ENCODE results near the gene CIDEB.
A peak's percentile ranks its signal among the peaks of the same experiment; 100 is the strongest.

CIDEB gene

DNA sequence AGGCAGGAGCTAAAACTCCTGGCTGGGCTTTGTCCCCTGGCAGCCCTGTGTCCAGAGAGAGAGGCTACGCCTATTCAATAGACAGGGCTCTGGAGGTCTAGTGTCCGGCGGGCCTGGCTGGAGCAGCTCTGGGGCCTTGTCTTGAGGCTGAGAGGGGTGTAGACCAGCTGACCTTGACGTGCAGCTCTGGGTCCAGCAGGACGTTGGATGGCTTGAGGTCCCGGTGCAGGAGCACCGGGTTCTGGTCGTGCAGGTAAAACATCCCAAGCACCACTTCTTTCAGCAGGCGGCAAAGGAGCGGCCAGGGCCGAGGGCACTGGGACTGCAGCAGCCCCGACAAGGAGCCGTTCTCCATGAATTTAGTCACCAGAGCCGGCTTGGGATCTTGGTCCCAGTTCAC lies 31.1 kb upstream of the CIDEB start:
- no peak overlapping the region for H3K4me3 ChIP-seq (ENCODE audit: low read depth, low read length)
- TF ChIP-seq, protein P1, sequence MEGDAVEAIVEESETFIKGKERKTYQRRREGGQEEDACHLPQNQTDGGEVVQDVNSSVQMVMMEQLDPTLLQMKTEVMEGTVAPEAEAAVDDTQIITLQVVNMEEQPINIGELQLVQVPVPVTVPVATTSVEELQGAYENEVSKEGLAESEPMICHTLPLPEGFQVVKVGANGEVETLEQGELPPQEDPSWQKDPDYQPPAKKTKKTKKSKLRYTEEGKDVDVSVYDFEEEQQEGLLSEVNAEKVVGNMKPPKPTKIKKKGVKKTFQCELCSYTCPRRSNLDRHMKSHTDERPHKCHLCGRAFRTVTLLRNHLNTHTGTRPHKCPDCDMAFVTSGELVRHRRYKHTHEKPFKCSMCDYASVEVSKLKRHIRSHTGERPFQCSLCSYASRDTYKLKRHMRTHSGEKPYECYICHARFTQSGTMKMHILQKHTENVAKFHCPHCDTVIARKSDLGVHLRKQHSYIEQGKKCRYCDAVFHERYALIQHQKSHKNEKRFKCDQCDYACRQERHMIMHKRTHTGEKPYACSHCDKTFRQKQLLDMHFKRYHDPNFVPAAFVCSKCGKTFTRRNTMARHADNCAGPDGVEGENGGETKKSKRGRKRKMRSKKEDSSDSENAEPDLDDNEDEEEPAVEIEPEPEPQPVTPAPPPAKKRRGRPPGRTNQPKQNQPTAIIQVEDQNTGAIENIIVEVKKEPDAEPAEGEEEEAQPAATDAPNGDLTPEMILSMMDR (IDR thresholded peaks at IDR 0.05; ENCODE audit: control insufficient read depth, extremely low read depth, insufficient read depth) = no peak
- DNase-seq (ENCODE audit: low read depth) = no peak

- TF ChIP-seq, protein P1 (IDR thresholded peaks at IDR 0.05; ENCODE audit: control insufficient read depth, extremely low read depth, insufficient read depth) = no peak
Observed at GRCh38 chr14:24337824-24338175, 30.0 kb upstream of the CIDEB start.

DNA sequence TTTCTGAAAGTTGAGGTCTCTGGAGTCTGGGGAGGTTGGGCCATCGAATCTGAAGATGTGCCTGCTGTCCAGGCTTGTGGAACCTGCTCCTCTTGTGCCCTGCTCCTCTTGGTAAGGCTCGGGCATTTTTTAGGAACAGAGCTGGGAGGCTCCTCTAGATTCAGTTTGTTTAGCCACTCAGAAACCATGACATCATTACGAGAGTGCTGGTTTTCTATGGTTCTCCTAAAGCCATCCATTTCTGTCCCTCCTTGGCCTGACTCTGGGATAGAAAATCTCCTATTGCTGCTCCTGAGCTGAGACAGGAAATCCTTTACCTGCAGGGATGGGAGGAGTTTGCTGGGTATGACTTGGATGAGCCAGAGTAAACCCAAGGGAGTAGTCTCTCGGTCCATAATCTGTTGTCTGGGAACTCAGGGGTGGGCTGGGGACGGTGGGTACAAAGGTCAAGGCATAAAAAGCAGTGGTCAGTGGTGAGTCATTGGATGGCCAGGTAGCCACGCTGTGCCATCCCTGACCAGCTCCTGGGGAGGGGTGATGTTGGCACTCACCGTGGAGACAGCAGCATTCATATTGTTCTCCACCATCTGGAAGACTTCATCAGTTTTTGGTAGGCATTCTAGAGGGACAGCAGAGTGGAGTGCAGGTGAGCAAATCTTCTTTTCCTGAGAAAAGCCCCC lies 29.5 kb upstream of the CIDEB start:
- TF ChIP-seq, protein P1 (IDR thresholded peaks at IDR 0.05; ENCODE audit: control insufficient read depth, extremely low read depth, insufficient read depth) = no peak
- no peak overlapping the region for H3K4me3 ChIP-seq (ENCODE audit: low read depth, low read length)
- DNase-seq (ENCODE audit: low read depth) = no peak

More at GRCh38 chr14:24337824-24338175, 30.0 kb upstream of the CIDEB start:
- no peak overlapping the region for H3K4me3 ChIP-seq (ENCODE audit: low read depth, low read length)
- DNase-seq (ENCODE audit: low read depth) = no peak

DNA sequence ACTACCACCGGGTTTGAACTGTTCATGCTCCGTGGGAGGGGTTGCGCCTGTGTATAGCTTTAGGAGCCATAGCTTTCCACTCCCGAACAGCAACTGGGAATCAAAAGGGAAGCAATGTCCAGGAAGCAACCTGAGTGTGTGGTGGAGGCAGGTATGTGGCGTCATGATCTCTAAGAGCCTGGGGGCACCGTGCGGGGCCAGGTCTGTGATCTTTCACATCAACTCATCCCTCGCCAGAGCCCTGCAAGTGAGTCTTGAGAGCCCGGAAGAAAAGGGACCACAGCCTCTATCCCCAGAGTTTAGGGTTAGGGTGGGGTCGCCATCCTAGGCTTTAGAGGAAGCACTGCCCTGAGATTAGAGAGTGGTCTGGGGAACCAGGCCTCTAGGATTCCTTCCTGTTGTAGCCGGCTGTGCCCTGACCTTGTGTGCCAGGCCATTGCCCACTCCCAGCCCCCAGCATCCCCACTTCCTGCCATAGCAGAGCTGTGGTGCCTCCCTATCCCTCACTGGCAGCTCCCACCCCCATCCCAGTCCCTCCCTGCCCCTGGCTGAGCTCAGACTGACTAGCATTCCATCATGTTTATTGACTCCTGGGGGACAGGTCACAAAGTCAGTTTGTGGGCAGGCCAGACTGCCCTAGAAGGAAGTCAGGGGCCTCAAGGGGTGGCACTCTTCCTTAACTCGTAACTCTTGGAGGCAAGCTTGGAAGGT lies 27.8 kb upstream of the CIDEB start:
- no peak for DNase-seq (ENCODE audit: low read depth)
- H3K4me3 ChIP-seq (ENCODE audit: low read depth, low read length) = no peak overlapping the region
- TF ChIP-seq, protein P1 (IDR thresholded peaks at IDR 0.05; ENCODE audit: control insufficient read depth, extremely low read depth, insufficient read depth) = no peak

DNA sequence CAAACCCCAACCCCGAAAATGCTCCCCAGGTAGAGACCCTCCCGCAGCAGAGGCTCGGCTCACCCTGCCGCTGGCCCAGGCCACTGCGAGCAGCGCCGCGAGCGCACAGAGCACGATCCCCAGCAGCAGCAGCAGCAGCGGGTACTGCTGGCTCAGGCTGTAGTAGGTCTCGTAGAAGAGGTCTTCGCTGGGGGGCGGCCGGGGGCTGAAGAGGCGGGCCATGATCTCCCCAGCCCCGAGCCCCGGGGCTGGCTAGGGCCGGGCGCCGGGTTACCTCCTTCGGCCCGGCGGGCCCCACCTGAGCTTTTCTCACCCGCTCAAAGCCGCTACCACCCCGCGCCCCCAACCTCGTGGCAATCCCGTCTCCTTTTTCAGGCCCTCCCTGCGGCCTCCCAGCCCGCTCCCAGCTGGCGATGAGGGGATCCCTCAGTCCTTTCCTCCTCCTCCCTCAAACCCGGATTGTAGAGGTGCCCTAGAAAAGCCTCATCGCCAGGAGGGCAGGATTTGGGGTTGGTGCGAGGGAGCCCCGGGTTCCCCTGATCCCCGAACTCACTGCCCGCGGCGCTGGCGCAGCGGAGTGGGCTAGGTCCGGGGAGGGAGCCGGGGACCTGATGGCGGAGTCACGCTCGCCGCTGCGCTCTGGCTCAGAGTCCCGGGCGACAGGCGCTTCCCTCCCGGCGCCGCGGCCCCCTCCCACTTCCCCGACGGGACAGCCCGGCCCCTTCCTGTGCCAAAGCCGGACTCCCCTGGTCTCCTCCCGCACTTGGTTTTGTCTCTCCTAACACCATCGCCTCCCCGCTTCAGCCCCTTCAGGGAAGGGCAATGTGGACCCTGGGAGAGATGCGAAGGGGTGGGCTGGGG lies 26.9 kb upstream of the CIDEB start, which contains the start of gene ADCY4:
ADCY4 (minus strand) TSS at position 641 of the 861 bp plus-strand sequence; CDS start at position 222, 419 bp downstream.
- no peak within 1 kb of the TSS for H3K4me3 ChIP-seq (ENCODE audit: low read depth, low read length)
- TF ChIP-seq, protein P1 (IDR thresholded peaks at IDR 0.05; ENCODE audit: control insufficient read depth, extremely low read depth, insufficient read depth) = no peak
- DNase-seq (ENCODE audit: low read depth) = no peak

DNA sequence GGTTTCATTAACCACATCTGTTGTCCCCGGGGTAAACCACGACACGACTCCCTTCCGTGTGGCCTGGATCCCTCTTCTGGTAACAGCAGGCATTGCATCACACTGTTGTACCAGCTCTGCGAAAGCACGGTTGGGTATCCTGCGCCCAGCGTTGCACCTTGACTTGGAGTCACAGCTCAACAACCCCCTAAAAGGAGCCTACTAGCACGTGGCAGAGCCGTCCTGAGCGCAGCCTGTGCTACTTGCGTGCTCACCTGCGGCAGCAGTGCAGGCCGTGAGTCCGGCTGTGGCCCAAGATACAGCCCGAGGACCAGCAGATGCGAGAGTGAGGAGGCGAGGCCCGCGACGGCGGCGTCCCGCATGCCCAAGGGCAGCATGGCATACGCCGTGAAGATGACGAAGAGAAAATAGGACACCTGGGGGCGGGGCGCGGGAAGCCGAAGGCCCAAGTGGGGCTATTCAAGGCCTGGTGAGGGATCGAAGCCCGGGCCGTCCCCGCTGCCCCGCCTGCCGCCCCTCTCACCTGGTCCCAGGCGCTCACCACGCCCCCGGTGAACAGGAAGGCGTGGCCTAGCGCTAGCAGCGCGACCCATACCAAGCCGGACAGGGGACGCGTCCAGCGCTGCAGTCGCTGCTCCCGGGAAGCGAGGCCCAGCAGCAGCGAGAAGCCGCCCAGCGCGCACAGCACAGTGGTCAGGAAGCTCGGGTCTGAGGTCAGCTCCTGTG lies 24.7 kb upstream of the CIDEB start:
- no peak for DNase-seq (ENCODE audit: low read depth)
- H3K4me3 ChIP-seq (ENCODE audit: low read depth, low read length) = no peak overlapping the region

More for the DNA sequence above, 24.7 kb upstream of the CIDEB start:
- TF ChIP-seq, protein P1 (IDR thresholded peaks at IDR 0.05; ENCODE audit: control insufficient read depth, extremely low read depth, insufficient read depth) = peak; percentile 64

All from LNCaP clone FGC (cell line).